ENCODE data around the gene ACTR3C.
"Not testable (repeated sequence)": the region's sequence is repeated elsewhere in the genome, so short reads cannot be mapped to it uniquely, and the experiment has no call there.

The ACTR3C gene

GRCh38 chr7:150302908-150303310 is 20.4 kb downstream of the ACTR3C start:
- in situ Hi-C loops (cut with HindIII; ENCODE audit: low pct_ligation_motif_present, low sequenced_read_pairs); DNase-seq; H3K27me3 ChIP-seq (replicated peaks); H3K36me3 ChIP-seq (replicated peaks); H3K4me3 ChIP-seq (ENCODE audit: low read depth, low read length); H3K27ac ChIP-seq: not testable (repeated sequence)

DNA sequence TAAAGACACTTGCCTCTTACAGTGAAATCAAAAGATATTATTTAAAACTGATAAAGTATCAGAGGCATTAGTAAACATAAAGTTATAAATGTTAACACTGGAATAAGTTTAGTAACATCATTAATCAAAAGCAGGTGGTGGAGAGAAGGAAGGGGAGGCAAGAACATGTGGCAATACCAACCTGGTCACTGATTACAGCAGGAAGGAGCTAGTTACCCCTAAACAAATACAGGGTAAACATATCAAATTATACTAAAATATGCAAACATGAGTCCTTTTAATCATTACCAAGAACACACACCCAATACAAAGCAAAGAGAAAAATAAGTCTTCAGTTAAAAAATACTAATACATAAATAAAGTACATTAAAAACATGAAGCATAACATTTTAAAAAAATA is 25.4 kb downstream of the ACTR3C start:
- not testable (repeated sequence) for DNase-seq

GRCh38 chr7:150296802-150297201 is 26.5 kb downstream of the ACTR3C start:
- DNase-seq; H3K27ac ChIP-seq; H3K36me3 ChIP-seq (replicated peaks); H3K27me3 ChIP-seq (replicated peaks); in situ Hi-C loops (cut with HindIII; ENCODE audit: low pct_ligation_motif_present, low sequenced_read_pairs); H3K4me3 ChIP-seq (ENCODE audit: low read depth, low read length): not testable (repeated sequence)

More for the DNA sequence above, 25.4 kb downstream of the ACTR3C start:
- H3K4me3 ChIP-seq (ENCODE audit: low read depth, low read length); H3K27ac ChIP-seq; in situ Hi-C loops (cut with HindIII; ENCODE audit: low pct_ligation_motif_present, low sequenced_read_pairs); H3K27me3 ChIP-seq (replicated peaks); H3K36me3 ChIP-seq (replicated peaks): not testable (repeated sequence)

DNA sequence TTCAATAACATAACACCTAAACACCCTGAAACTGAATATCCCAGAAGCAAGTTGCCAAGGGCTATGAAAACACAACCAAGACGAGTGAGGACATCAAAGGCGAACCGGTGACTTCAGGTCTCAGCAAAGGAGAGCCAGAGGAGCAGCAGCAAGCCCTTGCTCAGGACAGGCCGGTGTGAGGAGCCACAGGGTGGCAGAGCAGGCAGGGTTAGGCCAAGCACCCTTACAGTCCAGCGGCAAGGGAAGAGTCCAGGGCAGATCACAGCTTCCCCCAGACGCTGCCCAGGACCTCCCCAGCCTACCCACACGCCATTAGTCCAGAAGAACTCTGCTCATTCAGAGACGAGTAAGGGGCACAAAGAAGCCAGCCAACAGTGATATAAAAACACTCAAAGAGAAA is 27.7 kb downstream of the ACTR3C start:
- H3K27me3 ChIP-seq (replicated peaks); H3K27ac ChIP-seq; in situ Hi-C loops (cut with HindIII; ENCODE audit: low pct_ligation_motif_present, low sequenced_read_pairs); H3K4me3 ChIP-seq (ENCODE audit: low read depth, low read length); DNase-seq; H3K36me3 ChIP-seq (replicated peaks): not testable (repeated sequence)

GRCh38 chr7:150295027-150295426 is 28.3 kb downstream of the ACTR3C start:
- H3K27me3 ChIP-seq (replicated peaks); H3K36me3 ChIP-seq (replicated peaks); in situ Hi-C loops (cut with HindIII; ENCODE audit: low pct_ligation_motif_present, low sequenced_read_pairs); H3K4me3 ChIP-seq (ENCODE audit: low read depth, low read length); H3K27ac ChIP-seq; DNase-seq: not testable (repeated sequence)

DNA sequence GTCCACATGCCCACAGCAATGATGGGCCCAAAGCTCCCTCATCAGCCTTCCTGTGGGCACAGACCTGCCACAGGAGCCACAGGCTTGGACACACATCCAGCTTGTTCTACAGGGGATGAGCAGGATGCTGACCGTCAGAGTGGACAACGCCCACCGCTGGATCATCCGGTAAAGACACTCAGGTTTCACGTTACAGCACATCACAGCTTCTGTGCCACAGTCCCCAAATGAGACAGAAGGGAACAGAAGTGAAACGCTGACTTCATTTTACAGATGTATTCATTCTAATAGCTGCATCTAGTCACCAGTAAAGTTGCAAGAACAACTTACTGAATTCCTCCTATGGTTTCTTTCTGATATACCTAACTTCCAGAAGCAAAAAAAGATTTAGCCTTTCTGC is 33.0 kb downstream of the ACTR3C start:
- H3K27me3 ChIP-seq (replicated peaks); in situ Hi-C loops (cut with HindIII; ENCODE audit: low pct_ligation_motif_present, low sequenced_read_pairs); DNase-seq; H3K36me3 ChIP-seq (replicated peaks); H3K27ac ChIP-seq; H3K4me3 ChIP-seq (ENCODE audit: low read depth, low read length): not testable (repeated sequence)

DNA sequence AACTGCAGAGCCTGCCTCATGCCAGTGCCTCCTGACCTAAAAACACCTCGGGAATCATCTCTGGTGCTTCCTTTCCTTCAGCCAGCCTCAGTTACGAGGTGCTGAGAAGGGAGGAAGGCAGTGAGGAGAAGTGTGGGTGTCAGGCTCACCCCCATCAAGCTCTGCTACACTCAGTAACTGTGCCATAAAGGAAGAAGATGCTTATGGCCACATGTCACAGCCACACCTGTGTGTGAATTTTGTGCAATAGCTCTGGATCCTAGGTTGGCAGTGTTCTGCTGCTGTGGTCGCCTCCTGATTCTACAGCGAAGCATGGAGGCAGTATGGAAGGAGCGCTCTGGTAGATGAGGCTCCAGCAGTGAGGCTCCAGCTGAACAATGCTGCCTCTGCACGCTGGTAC is 34.5 kb downstream of the ACTR3C start:
- H3K4me3 ChIP-seq (ENCODE audit: low read depth, low read length); H3K27ac ChIP-seq; DNase-seq; in situ Hi-C loops (cut with HindIII; ENCODE audit: low pct_ligation_motif_present, low sequenced_read_pairs); H3K36me3 ChIP-seq (replicated peaks); H3K27me3 ChIP-seq (replicated peaks): not testable (repeated sequence)

DNA sequence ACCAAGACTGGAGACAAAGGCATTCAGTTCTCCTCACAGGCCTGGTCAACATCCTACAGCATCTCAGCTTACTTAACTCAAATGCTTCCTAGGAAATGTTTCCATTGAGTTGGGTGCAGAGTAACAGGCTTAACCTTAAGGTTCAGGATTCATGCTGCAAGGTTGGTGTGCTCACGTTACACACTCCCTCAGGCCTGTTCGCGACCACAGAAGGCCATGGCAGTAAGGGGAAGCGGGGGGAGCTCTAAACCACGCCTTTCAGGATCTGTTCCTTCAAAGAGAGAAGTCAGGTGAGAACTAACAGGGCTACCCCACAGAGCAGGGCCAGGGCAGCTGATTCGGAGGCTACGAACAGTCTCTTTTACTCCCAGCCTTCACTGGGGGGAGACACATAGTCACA is 35.5 kb downstream of the ACTR3C start:
- DNase-seq; H3K27ac ChIP-seq; H3K36me3 ChIP-seq (replicated peaks); H3K4me3 ChIP-seq (ENCODE audit: low read depth, low read length); in situ Hi-C loops (cut with HindIII; ENCODE audit: low pct_ligation_motif_present, low sequenced_read_pairs); H3K27me3 ChIP-seq (replicated peaks): not testable (repeated sequence)

GRCh38 chr7:150285849-150286754 is 37.2 kb downstream of the ACTR3C start:
- H3K36me3 ChIP-seq (replicated peaks); H3K27ac ChIP-seq; in situ Hi-C loops (cut with HindIII; ENCODE audit: low pct_ligation_motif_present, low sequenced_read_pairs); H3K4me3 ChIP-seq (ENCODE audit: low read depth, low read length); H3K27me3 ChIP-seq (replicated peaks): not testable (repeated sequence)
- peak; percentile 51 for TF ChIP-seq CTCF (IDR thresholded peaks at IDR 0.05; ENCODE audit: low read depth, low read length, missing control alignments)
- peak; percentile 20 for DNase-seq

DNA sequence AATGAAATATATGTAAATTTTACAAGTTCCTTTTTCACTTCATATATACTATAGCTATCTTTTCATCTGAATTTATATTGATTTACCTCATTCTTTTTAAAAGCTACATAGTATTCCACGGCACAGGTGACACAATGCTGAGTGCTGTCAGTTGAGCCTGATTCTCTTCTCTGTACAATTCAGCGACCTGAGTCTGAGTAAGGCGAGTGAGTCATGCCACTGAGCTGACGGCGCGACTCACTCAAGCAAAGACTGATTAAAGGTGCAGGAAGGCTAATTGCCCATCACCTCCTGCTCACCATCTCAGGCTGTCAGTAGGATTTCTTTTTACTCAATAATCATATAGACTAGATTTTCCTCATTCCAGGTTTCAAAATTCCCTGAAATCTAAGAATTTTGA is 39.7 kb downstream of the ACTR3C start:
- H3K27me3 ChIP-seq (replicated peaks); H3K27ac ChIP-seq; DNase-seq; H3K36me3 ChIP-seq (replicated peaks); H3K4me3 ChIP-seq (ENCODE audit: low read depth, low read length); in situ Hi-C loops (cut with HindIII; ENCODE audit: low pct_ligation_motif_present, low sequenced_read_pairs): not testable (repeated sequence)

GRCh38 chr7:150283111-150283510 is 40.2 kb downstream of the ACTR3C start:
- H3K36me3 ChIP-seq (replicated peaks); DNase-seq; in situ Hi-C loops (cut with HindIII; ENCODE audit: low pct_ligation_motif_present, low sequenced_read_pairs); H3K27ac ChIP-seq; H3K27me3 ChIP-seq (replicated peaks); H3K4me3 ChIP-seq (ENCODE audit: low read depth, low read length): not testable (repeated sequence)

DNA sequence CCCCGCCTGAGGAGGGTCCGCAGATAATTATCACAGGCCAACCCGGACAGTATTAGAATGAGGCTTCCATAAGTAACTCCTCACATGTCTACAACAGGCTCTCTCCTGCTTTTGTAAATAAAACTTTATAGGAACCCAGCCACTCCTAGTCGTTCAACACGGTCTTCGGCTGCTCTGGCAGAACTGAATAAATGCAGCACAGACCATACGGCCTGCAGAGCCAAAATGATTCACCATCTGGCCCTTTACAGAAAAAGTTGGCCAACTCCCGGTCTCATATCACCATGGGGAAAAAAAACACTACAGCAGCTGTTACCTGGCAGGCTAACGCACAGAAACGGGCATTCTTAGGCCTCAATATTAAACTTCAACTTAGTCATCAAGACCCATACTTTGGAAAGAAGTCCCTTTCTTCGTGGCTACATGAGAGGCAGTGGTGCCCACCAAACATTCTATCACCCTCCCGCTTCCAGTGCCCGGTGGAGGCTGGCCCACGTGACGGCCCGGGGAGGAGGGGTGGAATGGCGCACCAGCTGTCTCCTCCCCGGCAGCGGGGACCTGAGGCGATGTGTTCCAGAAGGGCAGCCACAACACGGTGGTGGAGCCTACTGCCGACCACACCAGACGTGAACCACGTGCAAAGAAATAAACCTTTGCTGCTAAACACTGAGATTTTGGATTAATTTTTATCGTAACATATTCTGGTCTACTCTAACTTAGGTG is 41.5 kb downstream of the ACTR3C start:
- DNase-seq; H3K4me3 ChIP-seq (ENCODE audit: low read depth, low read length); in situ Hi-C loops (cut with HindIII; ENCODE audit: low pct_ligation_motif_present, low sequenced_read_pairs); H3K27ac ChIP-seq; H3K27me3 ChIP-seq (replicated peaks); H3K36me3 ChIP-seq (replicated peaks): not testable (repeated sequence)

DNA sequence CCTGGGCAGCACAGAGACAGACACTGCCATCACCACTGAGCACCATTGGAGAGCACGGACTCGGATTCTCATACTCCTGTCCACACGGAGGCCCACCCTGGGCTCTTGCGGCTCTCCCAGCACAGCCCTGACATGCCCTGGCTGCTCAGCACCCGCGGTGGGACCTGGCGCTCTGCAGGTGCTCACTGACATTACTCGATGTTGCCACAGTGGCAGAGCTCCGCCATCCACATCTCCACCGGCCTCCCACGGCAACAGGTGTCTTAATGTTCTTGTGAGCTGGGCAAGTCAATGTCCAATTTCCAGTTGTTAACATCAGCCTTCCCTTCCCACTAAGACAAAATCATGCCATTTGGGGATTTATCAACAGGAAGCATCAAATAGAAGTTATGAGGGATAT is 45.0 kb downstream of the ACTR3C start:
- in situ Hi-C loops (cut with HindIII; ENCODE audit: low pct_ligation_motif_present, low sequenced_read_pairs); H3K27me3 ChIP-seq (replicated peaks); DNase-seq; H3K4me3 ChIP-seq (ENCODE audit: low read depth, low read length); H3K36me3 ChIP-seq (replicated peaks); H3K27ac ChIP-seq: not testable (repeated sequence)

Measured in brain microvascular endothelial cell (primary cell).